Loucy (cell line): ENCODE data around the gene SCAANT1.
A peak's percentile ranks its signal among the peaks of the same experiment; 100 is the strongest.

Experiments used
- H2AFZ ChIP-seq: fragments of 200-600 bp; sonication (generic); 2 replicates; pipeline ENCODE4 v1.6.0; 2016; ENCODE audit warnings: antibody characterized with exemption, mild to moderate bottlenecking, low read length, moderate library complexity
- H3F3A ChIP-seq: fragments of 200-600 bp; 2 replicates; pipeline ENCODE4 v1.6.0; 2016; ENCODE audit warnings: antibody characterized with exemption, low read depth, mild to moderate bottlenecking
- H3K27me3 ChIP-seq: fragments of 200-600 bp; sonication (generic); 2 replicates; pipeline ENCODE4 v1.6.1; 2014; ENCODE audit warnings: low read length, mild to moderate bottlenecking; ENCODE audit not compliant: insufficient read depth, poor library complexity, severe bottlenecking
- H3K36me3 ChIP-seq: fragments of 200-600 bp; sonication (generic); 2 replicates; pipeline ENCODE4 v1.6.1; 2016; ENCODE audit warnings: low read length; ENCODE audit not compliant: insufficient read depth
- H3K4me1 ChIP-seq: fragments of 200-600 bp; sonication (generic); 2 replicates; pipeline ENCODE4 v1.5.1; 2014; ENCODE audit warnings: low read length, mild to moderate bottlenecking; ENCODE audit not compliant: insufficient read depth, poor library complexity, severe bottlenecking
- H3K4me2 ChIP-seq: fragments of 200-600 bp; sonication (generic); 2 replicates; pipeline ENCODE4 v1.6.0; 2014; ENCODE audit warnings: antibody characterized with exemption, low read length, low read depth, mild to moderate bottlenecking; ENCODE audit not compliant: poor library complexity, severe bottlenecking
- H3K4me3 ChIP-seq: fragments of 200-600 bp; sonication (generic); 2 replicates; pipeline ENCODE4 v1.5.1; 2014; ENCODE audit warnings: low read length, mild to moderate bottlenecking, mixed read lengths; ENCODE audit not compliant: poor library complexity, severe bottlenecking
- H3K79me2 ChIP-seq: fragments of 200-600 bp; sonication (generic); 2 replicates; pipeline ENCODE4 v1.6.1; 2014; ENCODE audit warnings: low read length; ENCODE audit not compliant: insufficient read depth
- H3K9ac ChIP-seq: fragments of 200-600 bp; sonication (generic); 2 replicates; pipeline ENCODE4 v1.6.0; 2014; ENCODE audit warnings: mild to moderate bottlenecking, low read depth, low read length, moderate library complexity; ENCODE audit not compliant: poor library complexity, severe bottlenecking
- H3K9me2 ChIP-seq: fragments of 200-600 bp; sonication (generic); replicated peaks from 2 replicates; pipeline ENCODE4 v1.6.1; 2016; ENCODE audit warnings: low read depth, low read length, mixed read lengths
- H3K9me3 ChIP-seq: fragments of 200-600 bp; sonication (generic); 2 replicates; pipeline ENCODE4 v1.6.1; 2014; ENCODE audit warnings: mild to moderate bottlenecking, antibody characterized with exemption, low read length, low read depth; ENCODE audit not compliant: insufficient read depth
- H4K20me1 ChIP-seq: fragments of 200-600 bp; sonication (generic); 2 replicates; pipeline ENCODE4 v1.6.0; 2014; ENCODE audit warnings: antibody characterized with exemption, low read length, mild to moderate bottlenecking; ENCODE audit not compliant: insufficient read depth, poor library complexity, severe bottlenecking
- CTCF ChIP-seq: fragments of 200-600 bp; sonication (generic); conservative IDR thresholded peaks from 2 replicates; pipeline ENCODE4 v1.5.1; 2014; ENCODE audit warnings: mild to moderate bottlenecking, antibody characterized with exemption, low read length
- EZH2phosphoT487 ChIP-seq: fragments of 200-600 bp; IDR thresholded peaks from 2 replicates; pipeline ENCODE4 v1.6.1; 2018; ENCODE audit warnings: antibody characterized with exemption, mild to moderate bottlenecking, moderate library complexity, borderline replicate concordance

Gene SCAANT1

GRCh38 chr3:63867225-63867624, 45.0 kb downstream of the SCAANT1 start:
- Histone ChIP-seq H3K9me3 (no peaks in the 10 kb centered on the region), H3K27me3 (peaks cover 6% of the 10 kb centered on the region), H3K4me1 (peaks cover 57% of the 10 kb centered on the region), H3F3A (no peaks in the 10 kb centered on the region), H2AFZ (no peak overlapping the region), H3K4me2 (peak overlapping the region; percentile 91), H3K9me2 (no peaks in the 10 kb centered on the region), H3K79me2 (peaks cover 93% of the 10 kb centered on the region), H4K20me1 (peaks cover 55% of the 10 kb centered on the region), H3K9ac (no peak overlapping the region), H3K36me3 (no peaks in the 10 kb centered on the region), H3K4me3 (peak overlapping the region; percentile 56)
- TF ChIP-seq EZH2phosphoT487 (no peak), CTCF (no peak)

GRCh38 chr3:63864965-63865327, 47.2 kb downstream of the SCAANT1 start:
- TF ChIP-seq EZH2phosphoT487 (no peak), CTCF (no peak)
- Histone ChIP-seq H3K4me3 (peak overlapping the region; percentile 80), H3K79me2 (peaks cover 93% of the 10 kb centered on the region), H2AFZ (peak overlapping the region; percentile 69; the same call in 1 of the 2 replicates), H3K9me3 (no peaks in the 10 kb centered on the region), H3K9ac (peak overlapping the region; percentile 91), H3K4me2 (peak overlapping the region; percentile 91), H3K9me2 (no peaks in the 10 kb centered on the region), H4K20me1 (peaks cover 42% of the 10 kb centered on the region), H3F3A (no peaks in the 10 kb centered on the region), H3K4me1 (peaks cover 54% of the 10 kb centered on the region), H3K36me3 (no peaks in the 10 kb centered on the region), H3K27me3 (peaks cover 6% of the 10 kb centered on the region)

- Histone ChIP-seq H4K20me1 (peaks cover 42% of the 10 kb centered on the region), H3K4me1 (peaks cover 53% of the 10 kb centered on the region), H3K9me2 (no peaks in the 10 kb centered on the region), H3F3A (no peaks in the 10 kb centered on the region), H3K9me3 (no peaks in the 10 kb centered on the region), H2AFZ (peak overlapping the region; percentile 69), H3K4me3 (peak overlapping the region; percentile 80), H3K36me3 (no peaks in the 10 kb centered on the region), H3K79me2 (peaks cover 93% of the 10 kb centered on the region), H3K4me2 (peak overlapping the region; percentile 91), H3K9ac (peak overlapping the region; percentile 91), H3K27me3 (peaks cover 6% of the 10 kb centered on the region)
- TF ChIP-seq CTCF: no peak
- no peak for TF ChIP-seq EZH2phosphoT487
Observed at GRCh38 chr3:63864008-63864964, 47.9 kb downstream of the SCAANT1 start.
